Epithelial cell of proximal tubule (primary cell): ENCODE data around the gene MYG1. TPM values are rescaled to one million over a fixed set of nuclear protein-coding genes. Genes with fewer than 3 reads are reported as not detected.

Experiments used
- DNase-seq: peaks from one replicate; pipeline ENCODE4 v3.0.0-alpha.2; 2011; ENCODE audit warnings: low read depth
- H3K4me3 ChIP-seq: 2 replicates; pipeline ENCODE4 v1.5.1; 2011; ENCODE audit warnings: low read depth, mild to moderate bottlenecking, low read length
- total RNA-seq: library from RNA; depleted of rRNA; stranded (reverse); fragments of >200 nt; gene quantifications from 2 replicates; pipeline ENCODE4 v1.2.3, GENCODE V29; 2015
- TF ChIP-seq, protein P1 (sequence below): conservative IDR thresholded peaks from 2 replicates; pipeline ENCODE4 v1.5.1; 2012; ENCODE audit warnings: low read depth, mild to moderate bottlenecking, low read length

Gene MYG1
- total RNA-seq, 1 donor from 2014 or later: 70.9 TPM

DNA sequence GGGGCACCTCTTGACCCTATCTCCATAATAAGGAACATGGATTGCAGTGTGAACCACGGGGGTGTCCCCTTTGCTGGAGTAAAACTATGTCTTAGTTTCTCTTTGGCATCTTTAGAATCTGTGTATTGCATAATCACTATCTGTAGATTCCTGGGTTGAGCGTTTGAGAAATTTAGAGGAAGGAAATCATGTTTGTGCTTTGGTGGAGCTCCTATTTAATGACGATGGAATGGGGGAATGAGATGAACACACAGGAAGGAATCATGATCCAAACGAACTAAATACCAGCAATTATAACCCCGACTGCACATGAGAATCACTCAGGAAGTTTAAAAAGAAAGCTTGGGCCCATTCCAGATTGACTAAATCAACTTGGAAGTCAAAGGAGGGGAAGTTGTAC is 1.3 kb upstream of the MYG1 start:
- no peak overlapping the region for H3K4me3 ChIP-seq
- TF ChIP-seq, protein P1, sequence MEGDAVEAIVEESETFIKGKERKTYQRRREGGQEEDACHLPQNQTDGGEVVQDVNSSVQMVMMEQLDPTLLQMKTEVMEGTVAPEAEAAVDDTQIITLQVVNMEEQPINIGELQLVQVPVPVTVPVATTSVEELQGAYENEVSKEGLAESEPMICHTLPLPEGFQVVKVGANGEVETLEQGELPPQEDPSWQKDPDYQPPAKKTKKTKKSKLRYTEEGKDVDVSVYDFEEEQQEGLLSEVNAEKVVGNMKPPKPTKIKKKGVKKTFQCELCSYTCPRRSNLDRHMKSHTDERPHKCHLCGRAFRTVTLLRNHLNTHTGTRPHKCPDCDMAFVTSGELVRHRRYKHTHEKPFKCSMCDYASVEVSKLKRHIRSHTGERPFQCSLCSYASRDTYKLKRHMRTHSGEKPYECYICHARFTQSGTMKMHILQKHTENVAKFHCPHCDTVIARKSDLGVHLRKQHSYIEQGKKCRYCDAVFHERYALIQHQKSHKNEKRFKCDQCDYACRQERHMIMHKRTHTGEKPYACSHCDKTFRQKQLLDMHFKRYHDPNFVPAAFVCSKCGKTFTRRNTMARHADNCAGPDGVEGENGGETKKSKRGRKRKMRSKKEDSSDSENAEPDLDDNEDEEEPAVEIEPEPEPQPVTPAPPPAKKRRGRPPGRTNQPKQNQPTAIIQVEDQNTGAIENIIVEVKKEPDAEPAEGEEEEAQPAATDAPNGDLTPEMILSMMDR: no peak
- no peak for DNase-seq

DNA sequence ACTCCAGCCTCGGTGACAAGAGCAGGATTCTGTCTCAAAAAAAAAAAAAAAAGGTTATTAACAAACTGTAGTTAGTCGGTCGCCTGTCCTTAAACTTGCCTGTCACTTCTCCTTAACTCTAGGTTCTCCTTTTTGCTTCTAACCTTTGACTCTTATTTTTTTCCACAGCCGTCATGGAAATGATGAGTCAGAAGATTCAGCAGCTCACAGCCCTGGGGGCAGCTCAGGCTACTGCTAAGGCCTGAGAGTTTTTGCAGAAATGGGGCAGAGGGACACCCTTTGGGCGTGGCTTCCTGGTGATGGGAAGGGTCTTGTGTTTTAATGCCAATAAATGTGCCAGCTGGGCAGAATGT is 418 bp upstream of the MYG1 start:
- TF ChIP-seq, protein P1: no peak
- no peak for DNase-seq
- H3K4me3 ChIP-seq: peak overlapping the region; percentile 94

DNA sequence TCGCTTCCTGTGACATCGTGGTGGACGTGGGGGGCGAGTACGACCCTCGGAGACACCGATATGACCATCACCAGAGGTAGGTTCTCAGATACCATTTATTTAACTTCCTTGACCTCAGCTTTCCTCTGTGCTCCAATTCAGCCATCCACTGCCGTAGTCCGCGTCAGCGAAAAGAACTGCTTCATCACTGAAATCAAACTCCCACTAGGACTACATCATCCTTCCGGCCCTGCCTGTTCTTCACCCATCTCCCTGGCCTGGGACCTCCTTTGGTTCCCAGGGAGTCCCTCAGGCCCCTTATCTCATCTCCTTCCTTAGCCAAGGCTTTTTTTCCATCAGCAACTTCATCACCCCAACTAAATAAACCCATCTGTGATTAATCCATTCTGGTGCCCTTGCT is 692 bp downstream of the MYG1 start:
- no peak for DNase-seq
- TF ChIP-seq, protein P1: no peak
- H3K4me3 ChIP-seq: peak overlapping the region; percentile 94

DNA sequence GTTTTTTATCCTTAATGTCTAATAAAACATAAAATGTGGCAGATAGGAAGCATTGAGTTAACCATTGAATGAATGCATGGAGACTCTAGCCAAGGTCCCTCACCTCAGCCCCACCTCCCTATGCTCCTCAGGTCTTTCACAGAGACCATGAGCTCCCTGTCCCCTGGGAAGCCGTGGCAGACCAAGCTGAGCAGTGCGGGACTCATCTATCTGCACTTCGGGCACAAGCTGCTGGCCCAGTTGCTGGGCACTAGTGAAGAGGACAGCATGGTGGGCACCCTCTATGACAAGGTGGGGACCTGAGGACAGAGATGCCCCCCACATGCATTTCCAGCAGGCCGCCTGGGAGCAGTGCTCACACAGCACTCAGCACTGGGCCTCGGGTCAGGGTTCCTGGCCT is 3.4 kb downstream of the MYG1 start:
- TF ChIP-seq, protein P1: no peak
- DNase-seq: no peak
- no peak overlapping the region for H3K4me3 ChIP-seq

DNA sequence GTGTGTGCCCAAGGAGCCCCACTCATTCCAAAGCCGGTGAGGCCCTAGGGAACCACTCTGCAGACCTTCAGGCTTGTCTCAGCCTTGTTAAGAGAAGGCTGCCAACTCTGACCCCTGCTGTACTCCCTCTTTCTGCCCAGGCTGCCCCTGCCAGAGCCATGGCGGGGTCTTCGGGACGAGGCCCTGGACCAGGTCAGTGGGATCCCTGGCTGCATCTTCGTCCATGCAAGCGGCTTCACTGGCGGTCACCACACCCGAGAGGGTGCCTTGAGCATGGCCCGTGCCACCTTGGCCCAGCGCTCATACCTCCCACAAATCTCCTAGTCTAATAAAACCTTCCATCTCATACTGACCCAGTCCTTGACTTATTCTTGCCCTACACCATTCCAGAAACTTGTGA is 7.3 kb downstream of the MYG1 start:
- no peak for DNase-seq
- H3K4me3 ChIP-seq: no peak overlapping the region
- TF ChIP-seq, protein P1: no peak

DNA sequence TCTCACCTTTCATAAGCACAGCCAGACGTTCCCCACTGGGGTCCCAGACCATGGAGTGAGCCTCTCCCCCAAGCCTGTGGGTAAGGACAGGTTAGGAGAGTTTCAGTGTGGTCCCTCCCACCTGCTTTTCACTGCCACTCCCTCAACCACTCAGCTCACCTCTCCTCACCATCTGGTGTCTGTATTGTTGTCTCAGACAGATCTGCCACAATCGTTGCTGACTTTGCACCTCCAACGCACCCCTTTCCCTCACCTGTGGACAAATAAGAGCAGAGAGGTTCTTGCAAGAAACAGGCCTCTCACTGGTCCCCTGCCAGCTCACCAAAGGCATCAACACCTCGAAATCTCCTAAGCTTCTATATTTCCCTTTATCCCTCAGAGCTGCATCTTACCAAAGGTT is 8.8 kb downstream of the MYG1 start:
- no peak overlapping the region for H3K4me3 ChIP-seq
- TF ChIP-seq, protein P1: no peak
- DNase-seq: no peak

DNA sequence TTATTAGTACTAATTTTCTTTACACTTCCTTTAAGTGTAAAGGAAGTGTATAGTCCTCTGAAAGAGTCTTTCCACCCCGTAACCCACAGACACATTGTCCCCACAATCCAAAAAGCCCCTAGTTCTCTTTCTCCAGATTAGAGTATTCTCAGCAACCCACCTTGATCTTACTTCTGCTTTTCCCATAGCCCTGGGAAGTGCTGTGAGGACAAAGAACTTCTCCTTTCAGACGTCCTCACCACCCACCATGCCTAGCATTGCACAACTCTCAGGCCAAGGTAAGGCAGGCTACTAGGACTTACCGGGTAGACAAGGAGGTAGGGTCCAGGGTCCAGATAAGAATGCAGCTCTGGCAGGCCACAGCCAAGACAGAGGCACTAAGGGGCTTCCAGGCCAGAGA is 14.5 kb downstream of the MYG1 start:
- H3K4me3 ChIP-seq: no peak overlapping the region
- no peak for DNase-seq
- TF ChIP-seq, protein P1: no peak
